ENCODE data around the gene KCNC3. TPM values are rescaled to one million over a fixed set of nuclear protein-coding genes. Genes with fewer than 3 reads are reported as not detected.

KCNC3 gene
- total RNA-seq, 2 experiments from 2014 or later: 7.4 to 23.4 TPM

DNA sequence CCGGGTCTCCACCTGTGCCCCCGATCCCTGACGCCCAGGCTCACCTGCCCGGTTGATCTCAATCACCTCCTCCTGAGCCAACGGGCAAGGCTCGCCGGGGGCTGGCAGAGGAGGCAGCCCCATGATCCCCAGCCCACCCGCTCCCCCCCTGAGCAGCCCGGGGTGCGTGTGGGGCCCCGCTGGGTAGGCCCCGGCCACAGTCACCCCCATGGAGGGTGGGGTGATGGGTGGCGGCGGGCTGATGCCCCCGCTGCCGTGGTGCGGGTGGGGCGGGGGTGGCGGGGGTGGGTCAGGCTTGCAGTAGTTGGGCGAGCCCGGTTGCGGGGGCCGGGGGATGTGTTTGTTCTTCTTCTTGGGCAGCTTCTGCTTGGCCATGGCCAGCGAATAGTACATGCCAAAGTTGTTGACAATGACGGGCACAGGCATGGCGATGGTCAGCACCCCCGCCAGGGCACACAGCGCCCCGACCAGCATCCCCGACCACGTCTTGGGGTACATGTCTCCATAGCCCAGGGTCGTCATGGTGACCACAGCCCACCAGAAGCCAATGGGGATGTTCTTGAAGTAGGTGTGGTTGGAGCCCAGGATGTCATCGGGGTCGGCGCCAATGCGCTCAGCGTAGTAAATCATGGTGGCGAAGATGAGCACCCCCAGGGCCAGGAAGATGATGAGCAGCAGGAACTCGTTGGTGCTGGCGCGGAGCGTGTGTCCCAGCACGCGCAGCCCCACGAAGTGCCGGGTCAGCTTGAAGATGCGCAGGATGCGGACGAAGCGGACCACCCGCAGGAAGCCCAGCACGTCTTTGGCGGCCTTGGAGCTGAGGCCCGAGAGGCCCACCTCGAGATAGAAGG is 6.0 kb downstream of the KCNC3 start:
- H3K9me2 ChIP-seq (ENCODE audit: insufficient read depth, low read length): no peaks in the 10 kb centered on the region
- no peak overlapping the region for H2AFZ ChIP-seq (ENCODE audit: low read length)
- H3K36me3 ChIP-seq (ENCODE audit: insufficient read depth, low read length): peaks cover 38% of the 10 kb centered on the region
- H3K4me1 ChIP-seq (ENCODE audit: insufficient read depth, low read length, poor library complexity, severe bottlenecking): peaks cover 28% of the 10 kb centered on the region
- H3K4me2 ChIP-seq (ENCODE audit: low read length): no peak overlapping the region
- no peak overlapping the region for H3K27ac ChIP-seq (ENCODE audit: low read depth, low read length, poor library complexity, severe bottlenecking)
- peaks cover 23% of the 10 kb centered on the region for H3K79me2 ChIP-seq (ENCODE audit: insufficient read depth, low read depth, low read length)
- ChIA-PET CTCF (ENCODE audit: unreplicated experiment) (no interaction called here), POLR2A (no interaction called here)
- TF ChIP-seq, protein P1, sequence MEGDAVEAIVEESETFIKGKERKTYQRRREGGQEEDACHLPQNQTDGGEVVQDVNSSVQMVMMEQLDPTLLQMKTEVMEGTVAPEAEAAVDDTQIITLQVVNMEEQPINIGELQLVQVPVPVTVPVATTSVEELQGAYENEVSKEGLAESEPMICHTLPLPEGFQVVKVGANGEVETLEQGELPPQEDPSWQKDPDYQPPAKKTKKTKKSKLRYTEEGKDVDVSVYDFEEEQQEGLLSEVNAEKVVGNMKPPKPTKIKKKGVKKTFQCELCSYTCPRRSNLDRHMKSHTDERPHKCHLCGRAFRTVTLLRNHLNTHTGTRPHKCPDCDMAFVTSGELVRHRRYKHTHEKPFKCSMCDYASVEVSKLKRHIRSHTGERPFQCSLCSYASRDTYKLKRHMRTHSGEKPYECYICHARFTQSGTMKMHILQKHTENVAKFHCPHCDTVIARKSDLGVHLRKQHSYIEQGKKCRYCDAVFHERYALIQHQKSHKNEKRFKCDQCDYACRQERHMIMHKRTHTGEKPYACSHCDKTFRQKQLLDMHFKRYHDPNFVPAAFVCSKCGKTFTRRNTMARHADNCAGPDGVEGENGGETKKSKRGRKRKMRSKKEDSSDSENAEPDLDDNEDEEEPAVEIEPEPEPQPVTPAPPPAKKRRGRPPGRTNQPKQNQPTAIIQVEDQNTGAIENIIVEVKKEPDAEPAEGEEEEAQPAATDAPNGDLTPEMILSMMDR (conservative IDR thresholded peaks at IDR 0.05; ENCODE audit: low read length): no peak
- TF ChIP-seq EZH2phosphoT487 (IDR thresholded peaks at IDR 0.05; ENCODE audit: borderline replicate concordance, low read depth, low read length): no peak
- DNase-seq (ENCODE audit: low spot score): no peak
- H3K4me3 ChIP-seq (ENCODE audit: low read depth, low read length, poor library complexity, severe bottlenecking): no peak overlapping the region
- intact Hi-C loops (cut with micrococcal nuclease; ENCODE audit: unreplicated experiment): loop anchor here (10.0 kb wide), 1 partner anchor 1282 kb away; no protein-coding TSS in a partner anchor
- no peaks in the 10 kb centered on the region for H3K9me3 ChIP-seq (ENCODE audit: low read length)
- BruUV-seq (replicated peaks): no TSS peak
- H4K20me1 ChIP-seq (ENCODE audit: insufficient read depth, low read length): peaks cover 14% of the 10 kb centered on the region

DNA sequence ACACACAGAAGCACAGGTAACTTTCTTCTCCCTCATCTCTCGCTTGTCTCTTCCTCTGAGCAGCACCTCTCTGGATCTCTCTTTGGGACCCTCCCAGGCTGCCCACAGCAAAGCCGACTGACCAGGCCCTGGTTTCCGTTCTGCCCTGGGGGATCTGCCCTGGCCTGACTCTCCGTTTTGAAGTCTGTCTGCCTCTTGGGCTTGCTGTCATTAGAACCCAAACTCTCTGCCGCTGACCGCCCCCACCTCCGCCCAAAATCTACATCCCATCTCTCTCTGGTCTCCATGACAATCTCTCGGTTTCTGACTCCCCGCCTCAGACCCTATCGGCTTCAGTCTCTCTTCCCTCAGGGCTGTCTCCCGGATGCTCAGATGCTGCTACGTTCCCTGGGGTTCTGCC is 6.9 kb downstream of the KCNC3 start:
- POLR2A ChIA-PET: no interaction called here
- no TSS peak for BruUV-seq (replicated peaks)
- H4K20me1 ChIP-seq (ENCODE audit: insufficient read depth, low read length): peaks cover 14% of the 10 kb centered on the region
- H2AFZ ChIP-seq (ENCODE audit: low read length): no peak overlapping the region
- peaks cover 21% of the 10 kb centered on the region for H3K4me1 ChIP-seq (ENCODE audit: insufficient read depth, low read length, poor library complexity, severe bottlenecking)
- H3K9me2 ChIP-seq (ENCODE audit: insufficient read depth, low read length): no peaks in the 10 kb centered on the region
- H3K4me3 ChIP-seq (ENCODE audit: low read depth, low read length, poor library complexity, severe bottlenecking): no peak overlapping the region
- no peak for DNase-seq (ENCODE audit: low spot score)
- H3K36me3 ChIP-seq (ENCODE audit: insufficient read depth, low read length): peaks cover 47% of the 10 kb centered on the region
- no peaks in the 10 kb centered on the region for H3K9me3 ChIP-seq (ENCODE audit: low read length)
- no peak overlapping the region for H3K27ac ChIP-seq (ENCODE audit: low read depth, low read length, poor library complexity, severe bottlenecking)
- intact Hi-C loops (cut with micrococcal nuclease; ENCODE audit: unreplicated experiment): loop anchor here (10.0 kb wide), 1 partner anchor 1283 kb away; no protein-coding TSS in a partner anchor
- no peak for TF ChIP-seq EZH2phosphoT487 (IDR thresholded peaks at IDR 0.05; ENCODE audit: borderline replicate concordance, low read depth, low read length)
- TF ChIP-seq, protein P1 (conservative IDR thresholded peaks at IDR 0.05; ENCODE audit: low read length): no peak
- H3K4me2 ChIP-seq (ENCODE audit: low read length): no peak overlapping the region
- CTCF ChIA-PET (ENCODE audit: unreplicated experiment): no interaction called here
- peaks cover 16% of the 10 kb centered on the region for H3K79me2 ChIP-seq (ENCODE audit: insufficient read depth, low read depth, low read length)

DNA sequence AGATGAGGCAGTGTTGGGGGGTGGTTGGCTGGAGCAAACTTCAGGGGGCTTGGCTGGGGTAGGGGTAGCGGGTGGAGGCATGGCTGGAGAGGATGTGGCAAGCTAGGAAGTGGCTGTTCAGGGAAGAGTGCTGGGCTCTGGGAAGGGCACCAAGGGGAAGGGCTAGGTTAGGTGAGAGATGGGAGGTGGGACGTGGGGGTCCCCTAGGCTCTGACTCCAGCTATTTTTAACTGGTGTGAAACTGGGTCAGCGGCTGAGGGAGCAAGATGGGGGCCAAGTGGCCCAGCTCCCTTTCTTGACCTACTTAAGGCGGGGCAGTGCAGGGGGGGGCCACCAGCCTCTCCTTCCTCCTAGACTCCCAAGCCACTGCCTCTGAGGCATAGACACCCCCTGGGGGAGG is 7.3 kb downstream of the KCNC3 start:
- POLR2A ChIA-PET: no interaction called here
- no peak for TF ChIP-seq EZH2phosphoT487 (IDR thresholded peaks at IDR 0.05; ENCODE audit: borderline replicate concordance, low read depth, low read length)
- TF ChIP-seq, protein P1 (conservative IDR thresholded peaks at IDR 0.05; ENCODE audit: low read length): no peak
- intact Hi-C loops (cut with micrococcal nuclease; ENCODE audit: unreplicated experiment): loop anchor here (10.0 kb wide), 1 partner anchor 1283 kb away; no protein-coding TSS in a partner anchor

More for the DNA sequence above, 7.3 kb downstream of the KCNC3 start:
- H3K27ac ChIP-seq (ENCODE audit: low read depth, low read length, poor library complexity, severe bottlenecking): no peak overlapping the region
- CTCF ChIA-PET (ENCODE audit: unreplicated experiment): no interaction called here
- no peak overlapping the region for H2AFZ ChIP-seq (ENCODE audit: low read length)
- H3K9me3 ChIP-seq (ENCODE audit: low read length): no peaks in the 10 kb centered on the region
- DNase-seq (ENCODE audit: low spot score): no peak
- H3K4me1 ChIP-seq (ENCODE audit: insufficient read depth, low read length, poor library complexity, severe bottlenecking): peaks cover 17% of the 10 kb centered on the region
- peaks cover 50% of the 10 kb centered on the region for H3K36me3 ChIP-seq (ENCODE audit: insufficient read depth, low read length)
- no peak overlapping the region for H3K4me2 ChIP-seq (ENCODE audit: low read length)
- no peaks in the 10 kb centered on the region for H3K9me2 ChIP-seq (ENCODE audit: insufficient read depth, low read length)
- H4K20me1 ChIP-seq (ENCODE audit: insufficient read depth, low read length): peaks cover 11% of the 10 kb centered on the region
- BruUV-seq (replicated peaks): no TSS peak
- H3K4me3 ChIP-seq (ENCODE audit: low read depth, low read length, poor library complexity, severe bottlenecking): no peak overlapping the region
- H3K79me2 ChIP-seq (ENCODE audit: insufficient read depth, low read depth, low read length): peaks cover 12% of the 10 kb centered on the region
